ENCODE results near the gene ATN1. TPM values are rescaled to one million over a fixed set of nuclear protein-coding genes. Genes with fewer than 3 reads are reported as not detected.

The ATN1 gene
- total and polyA plus RNA-seq, 9 of the 15 experiments (the other 6 are each of a cell fraction or from before 2014, with no cell fraction given): 0.15 to 49.8 (median 2.7) TPM

DNA sequence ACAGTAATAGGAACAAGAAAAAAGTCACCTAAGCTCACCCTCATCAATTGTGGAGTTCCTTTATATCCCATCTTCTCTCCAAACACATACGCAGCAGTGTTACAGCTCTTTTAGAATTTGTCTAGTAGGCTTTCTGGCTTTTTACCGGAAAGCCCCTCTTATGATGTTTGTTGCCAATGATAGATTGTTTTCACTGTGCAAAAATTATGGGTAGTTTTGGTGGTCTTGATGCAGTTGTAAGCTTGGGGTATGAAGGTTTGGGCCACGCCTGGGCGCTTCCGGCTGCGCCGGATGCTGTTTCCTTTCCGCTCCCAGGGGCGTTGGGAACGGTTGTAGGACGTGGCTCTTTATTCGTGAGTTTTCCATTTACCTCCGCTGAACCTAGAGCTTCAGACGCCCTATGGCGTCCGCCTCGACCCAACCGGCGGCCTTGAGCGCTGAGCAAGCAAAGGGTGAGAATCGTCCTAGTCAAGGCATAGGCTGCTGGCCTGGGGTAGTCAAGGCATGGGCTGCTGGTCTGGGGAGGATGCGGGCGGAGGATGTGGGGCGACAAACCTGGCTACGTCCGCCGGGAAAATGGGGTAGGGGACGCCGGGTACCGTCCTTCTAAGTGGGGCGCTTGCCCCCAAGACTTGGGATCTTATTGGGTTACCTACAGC, 16.1 kb downstream of the ATN1 start, which contains the start of the genes C12orf57 and RNU7-1 (continued):
- TF ChIP-seq HDAC1 (IDR thresholded peaks at IDR 0.05): no peak
- peak; percentile 72 for TF ChIP-seq NFIC (IDR thresholded peaks at IDR 0.05)
- peak; percentile 34; the same call in 1 of the 2 replicates for TF ChIP-seq HCFC1 (IDR thresholded peaks at IDR 0.05; ENCODE audit: low read depth, low read length)
- peak; percentile 94 for TF ChIP-seq POLR2AphosphoS2 (IDR thresholded peaks at IDR 0.05; ENCODE audit: low read length)
- TF ChIP-seq SNIP1 (IDR thresholded peaks at IDR 0.05; ENCODE audit: low read depth): no peak
- TF ChIP-seq HSF4 (CRISPR knock-in tag; IDR thresholded peaks at IDR 0.05; ENCODE audit: borderline replicate concordance): no peak
- peak; percentile 93 for TF ChIP-seq ELK3 (CRISPR knock-in tag; IDR thresholded peaks at IDR 0.05)
- TF ChIP-seq KDM4B (IDR thresholded peaks at IDR 0.05; ENCODE audit: borderline replicate concordance in 2 of 2, low read depth in 1 of 2): peak in 1 of 2 experiments; percentile 97; a peak in 2 of 4 replicates
- peak; percentile 99 for TF ChIP-seq ERF (CRISPR knock-in tag; IDR thresholded peaks at IDR 0.05)
- no peak for TF ChIP-seq PRDM10 (IDR thresholded peaks at IDR 0.05; ENCODE audit: partially characterized antibody)
- TF ChIP-seq MCM5 (IDR thresholded peaks at IDR 0.05; ENCODE audit: low read depth): no peak
- no peak for TF ChIP-seq HMGXB4 (CRISPR knock-in tag; IDR thresholded peaks at IDR 0.05)
- TF ChIP-seq, protein P1, sequence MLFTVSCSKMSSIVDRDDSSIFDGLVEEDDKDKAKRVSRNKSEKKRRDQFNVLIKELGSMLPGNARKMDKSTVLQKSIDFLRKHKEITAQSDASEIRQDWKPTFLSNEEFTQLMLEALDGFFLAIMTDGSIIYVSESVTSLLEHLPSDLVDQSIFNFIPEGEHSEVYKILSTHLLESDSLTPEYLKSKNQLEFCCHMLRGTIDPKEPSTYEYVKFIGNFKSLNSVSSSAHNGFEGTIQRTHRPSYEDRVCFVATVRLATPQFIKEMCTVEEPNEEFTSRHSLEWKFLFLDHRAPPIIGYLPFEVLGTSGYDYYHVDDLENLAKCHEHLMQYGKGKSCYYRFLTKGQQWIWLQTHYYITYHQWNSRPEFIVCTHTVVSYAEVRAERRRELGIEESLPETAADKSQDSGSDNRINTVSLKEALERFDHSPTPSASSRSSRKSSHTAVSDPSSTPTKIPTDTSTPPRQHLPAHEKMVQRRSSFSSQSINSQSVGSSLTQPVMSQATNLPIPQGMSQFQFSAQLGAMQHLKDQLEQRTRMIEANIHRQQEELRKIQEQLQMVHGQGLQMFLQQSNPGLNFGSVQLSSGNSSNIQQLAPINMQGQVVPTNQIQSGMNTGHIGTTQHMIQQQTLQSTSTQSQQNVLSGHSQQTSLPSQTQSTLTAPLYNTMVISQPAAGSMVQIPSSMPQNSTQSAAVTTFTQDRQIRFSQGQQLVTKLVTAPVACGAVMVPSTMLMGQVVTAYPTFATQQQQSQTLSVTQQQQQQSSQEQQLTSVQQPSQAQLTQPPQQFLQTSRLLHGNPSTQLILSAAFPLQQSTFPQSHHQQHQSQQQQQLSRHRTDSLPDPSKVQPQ (CRISPR knock-in tag; IDR thresholded peaks at IDR 0.05; ENCODE audit: borderline replicate concordance): no peak
- TF ChIP-seq CEBPZ (IDR thresholded peaks at IDR 0.05; ENCODE audit: borderline replicate concordance, low read depth, low read length): 0 out of 2 replicates have a peak, but pooled peaks have one; percentile 38

Measured in K562 (cell line).